Esophagus muscularis mucosa (tissue), 4 donors: Measurements from ENCODE around the gene FGD5. TPM values are rescaled to one million over a fixed set of nuclear protein-coding genes. Genes with fewer than 3 reads are reported as not detected.
A peak's percentile ranks its signal among the peaks of the same experiment; 100 is the strongest.

ENCODE experiments used
- DNase-seq: peaks from one replicate; pipeline ENCODE4 v3.0.0-alpha.2; 2017; ENCODE audit errors: extremely low spot score
- H3K27ac ChIP-seq, 4 donors: fragments of 200-600 bp; sonication (generic); replicated peaks in 1 of 4; 1 replicate in 3 of 4; 2 replicates in 1 of 4; pipeline ENCODE4 v1.5.1; 2016 to 2019; ENCODE audit warnings: mild to moderate bottlenecking in 1 of 4
- H3K27me3 ChIP-seq, 4 donors: fragments of 200-600 bp; sonication (generic); one replicate each; pipeline versions ENCODE4 v1.5.1 to v1.6.0; 2016 to 2019
- H3K36me3 ChIP-seq, 4 donors: fragments of 200-600 bp; sonication (generic); one replicate each; pipeline ENCODE4 v1.5.1; 2016 to 2019
- H3K4me1 ChIP-seq, 4 donors: fragments of 200-600 bp; sonication (generic); one replicate each; pipeline ENCODE4 v1.5.1; 2016 to 2019
- H3K4me3 ChIP-seq, 4 donors: fragments of 200-600 bp; sonication (generic); 1 replicate in 2 of 4; 2 replicates in 2 of 4; pipeline ENCODE4 v1.5.1; 2016 to 2019; ENCODE audit warnings: mild to moderate bottlenecking in 4 of 4, moderate library complexity in 1 of 4
- H3K9me3 ChIP-seq, 4 donors: fragments of 200-600 bp; sonication (generic); 1 replicate in 3 of 4; 2 replicates in 1 of 4; pipeline ENCODE4 v1.5.1; 2016 to 2019
- CTCF ChIP-seq, 3 experiments: fragments of 200-600 bp in 2 of 3; fragments of 450-650 bp in 1 of 3; sonication (generic) in 2 of 3; IDR thresholded peaks; one replicate each; pipeline ENCODE4 v1.5.1; 2017 to 2019; ENCODE audit warnings: antibody characterized with exemption in 3 of 3, mild to moderate bottlenecking in 2 of 3, moderate library complexity in 1 of 3
- EP300 ChIP-seq: sonication (generic); formaldehyde crosslinking; IDR thresholded peaks from one replicate; pipeline ENCODE4 v1.6.1; 2017; ENCODE audit warnings: antibody characterized with exemption
- POLR2A ChIP-seq: fragments of 450-650 bp; IDR thresholded peaks from one replicate; pipeline ENCODE4 v1.6.1; 2017; ENCODE audit warnings: antibody characterized with exemption, moderate library complexity, mild to moderate bottlenecking, low read depth
- POLR2AphosphoS5 ChIP-seq, 2 donors: sonication (generic); formaldehyde crosslinking; IDR thresholded peaks; one replicate each; pipeline ENCODE4 v1.6.1; 2017; ENCODE audit warnings: antibody characterized with exemption in 2 of 2
- WGBS: methylation state at CpG from one replicate; pipeline ENCODE4 v1.1.5; 2018; 5-methylcytosine and 5-hydroxymethylcytosine counted together
- intact Hi-C: fragments of 100-400 bp; cut with DNase I; formaldehyde crosslinking; loops from one replicate; pipeline ENCODE4 v1.15.1; 2023
- total RNA-seq, 4 donors: library from RNA; depleted of rRNA; stranded (reverse); fragments of >200 nt; gene quantifications; one replicate each; pipeline versions ENCODE4 v1.1.0 to v1.2.1, GENCODE V29; 2016

The FGD5 gene
- total RNA-seq, 4 donors from 2014 or later = 15.4 to 21.1 (median 16.1) TPM

- intact Hi-C loops = loop anchor here (10.0 kb wide), 1 partner anchor 48 kb away; no protein-coding TSS in a partner anchor
- Histone ChIP-seq H3K27ac (no peak overlapping the region), H3K4me3 (no peak overlapping the region), H3K36me3 (no peaks in the 10 kb centered on the region), H3K4me1 (peaks cover 14 to 60% (median 38%) of the 10 kb centered on the region in 4 donors), H3K9me3 (no peaks in the 10 kb centered on the region), H3K27me3 (no peaks in the 10 kb centered on the region)
- WGBS = 83% methylated on average over 1 of the region's 1 CpG
- DNase-seq = no peak
- TF ChIP-seq POLR2A (no peak), EP300 (no peak), POLR2AphosphoS5 (IDR thresholded peaks at IDR 0.05) (no peak), CTCF (IDR thresholded peaks at IDR 0.05) (no peak)
Measured at GRCh38 chr3:14957153-14957552, 138.4 kb downstream of the FGD5 start.

- DNase-seq = no peak
- TF ChIP-seq CTCF (IDR thresholded peaks at IDR 0.05) (no peak), POLR2A (no peak), EP300 (no peak), POLR2AphosphoS5 (IDR thresholded peaks at IDR 0.05) (no peak)
- Histone ChIP-seq H3K9me3 (no peaks in the 10 kb centered on the region), H3K27ac (no peak overlapping the region), H3K27me3 (no peaks in the 10 kb centered on the region), H3K36me3 (peaks cover 0 to 3% (median under 1%) of the 10 kb centered on the region in 4 donors), H3K4me3 (no peak overlapping the region), H3K4me1 (peaks cover 14 to 53% (median 38%) of the 10 kb centered on the region in 4 donors)
- whole genome bisulfite sequencing = 12% methylated on average over 1 of the region's 1 CpG
- intact Hi-C loops = loop anchor here (10.0 kb wide), 1 partner anchor 47 kb away; no protein-coding TSS in a partner anchor
Measured at GRCh38 chr3:14957925-14958324, 139.2 kb downstream of the FGD5 start.

- Histone ChIP-seq H3K4me3 (peak overlapping the region in 1 of 4 donors; percentile 3), H3K36me3 (peaks cover 0 to 8% (median 2%) of the 10 kb centered on the region in 4 donors), H3K9me3 (no peaks in the 10 kb centered on the region), H3K27me3 (no peaks in the 10 kb centered on the region), H3K4me1 (peaks cover 14 to 45% (median 36%) of the 10 kb centered on the region in 4 donors), H3K27ac (peak overlapping the region in 1 of 4 donors; percentile 3)
- 59% methylated on average over 2 of the region's 2 CpGs for WGBS
- intact Hi-C loops = loop anchor here (10.0 kb wide), 1 partner anchor 45 kb away; no protein-coding TSS in a partner anchor
- DNase-seq = no peak
- TF ChIP-seq POLR2AphosphoS5 (IDR thresholded peaks at IDR 0.05) (no peak), EP300 (no peak), CTCF (IDR thresholded peaks at IDR 0.05) (no peak), POLR2A (no peak)
Measured at GRCh38 chr3:14959359-14959943, 140.7 kb downstream of the FGD5 start.

GRCh38 chr3:14962762-14963161 lies 144.0 kb downstream of the FGD5 start:
- no peak for TF ChIP-seq CTCF (IDR thresholded peaks at IDR 0.05)
- no peak for TF ChIP-seq POLR2A
- no peak for TF ChIP-seq EP300
- TF ChIP-seq POLR2AphosphoS5 (IDR thresholded peaks at IDR 0.05) = no peak
- Histone ChIP-seq H3K4me3 (no peak overlapping the region), H3K27me3 (no peaks in the 10 kb centered on the region), H3K4me1 (peaks cover 11 to 25% (median 23%) of the 10 kb centered on the region in 4 donors), H3K36me3 (peaks cover 0 to 13% (median 6%) of the 10 kb centered on the region in 4 donors), H3K27ac (no peak overlapping the region), H3K9me3 (peaks cover 0 to 4% (median 0%) of the 10 kb centered on the region in 4 donors)
- intact Hi-C loops = no loop called here
- no peak for DNase-seq
- 97% methylated on average over 5 of the region's 5 CpGs for WGBS
